Peyer's patch (tissue), 4 donors: ENCODE measurements around the gene EXD3.
A peak's percentile ranks its signal among the peaks of the same experiment; 100 is the strongest.

ENCODE experiments used
- POLR2A ChIP-seq, 2 donors: fragments of 450-650 bp; IDR thresholded peaks; one replicate each; pipeline ENCODE4 v1.5.1; 2017; ENCODE audit warnings: antibody characterized with exemption in 2 of 2, mild to moderate bottlenecking in 2 of 2, moderate library complexity in 2 of 2
- TF ChIP-seq, protein P1 (sequence below), 6 experiments: fragments of 450-650 bp in 4 of 6; fragments of 200-600 bp in 2 of 6; sonication (generic) in 1 of 6; IDR thresholded peaks; one replicate each; pipeline ENCODE4 v1.5.1; 2017 to 2019; ENCODE audit warnings: antibody characterized with exemption in 6 of 6, mild to moderate bottlenecking in 3 of 6, moderate library complexity in 1 of 6

GRCh38 chr9:137302449-137303150 lies 120.4 kb downstream of the EXD3 start:
- TF ChIP-seq, protein P1, sequence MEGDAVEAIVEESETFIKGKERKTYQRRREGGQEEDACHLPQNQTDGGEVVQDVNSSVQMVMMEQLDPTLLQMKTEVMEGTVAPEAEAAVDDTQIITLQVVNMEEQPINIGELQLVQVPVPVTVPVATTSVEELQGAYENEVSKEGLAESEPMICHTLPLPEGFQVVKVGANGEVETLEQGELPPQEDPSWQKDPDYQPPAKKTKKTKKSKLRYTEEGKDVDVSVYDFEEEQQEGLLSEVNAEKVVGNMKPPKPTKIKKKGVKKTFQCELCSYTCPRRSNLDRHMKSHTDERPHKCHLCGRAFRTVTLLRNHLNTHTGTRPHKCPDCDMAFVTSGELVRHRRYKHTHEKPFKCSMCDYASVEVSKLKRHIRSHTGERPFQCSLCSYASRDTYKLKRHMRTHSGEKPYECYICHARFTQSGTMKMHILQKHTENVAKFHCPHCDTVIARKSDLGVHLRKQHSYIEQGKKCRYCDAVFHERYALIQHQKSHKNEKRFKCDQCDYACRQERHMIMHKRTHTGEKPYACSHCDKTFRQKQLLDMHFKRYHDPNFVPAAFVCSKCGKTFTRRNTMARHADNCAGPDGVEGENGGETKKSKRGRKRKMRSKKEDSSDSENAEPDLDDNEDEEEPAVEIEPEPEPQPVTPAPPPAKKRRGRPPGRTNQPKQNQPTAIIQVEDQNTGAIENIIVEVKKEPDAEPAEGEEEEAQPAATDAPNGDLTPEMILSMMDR (IDR thresholded peaks at IDR 0.05), result peak; percentile 2 to 72 (median 54)
- TF ChIP-seq POLR2A (IDR thresholded peaks at IDR 0.05), result peak in 1 of 2 donors; percentile 13
